ENCODE data around the gene KIF22.
"Not testable (repeated sequence)": the region's sequence is repeated elsewhere in the genome, so short reads cannot be mapped to it uniquely, and the experiment has no call there.

KIF22 gene

GRCh38 chr16:29765167-29766032, 25.2 kb upstream of the KIF22 start:
- no peak for DNase-seq (ENCODE audit: low read depth in 1 of 2, low spot score in 1 of 2)

DNA sequence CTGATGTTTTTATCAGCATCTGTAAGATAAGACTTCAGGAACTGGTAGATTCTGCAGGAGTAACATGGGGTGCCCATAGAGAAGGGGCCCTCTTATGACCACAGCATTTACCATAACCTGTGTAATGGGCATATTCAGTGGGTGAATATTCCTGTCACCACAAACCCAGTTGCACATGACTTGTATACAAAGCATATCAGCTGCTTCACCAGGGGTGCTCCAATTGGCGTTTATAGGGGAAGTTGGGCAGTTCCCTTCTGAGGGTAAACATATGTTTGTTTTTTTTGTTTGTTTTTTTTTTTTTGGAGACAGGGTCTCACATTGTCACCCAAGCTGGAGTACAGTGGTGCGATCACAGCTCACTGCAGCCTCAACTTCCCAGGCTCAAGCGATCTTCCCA, 24.0 kb upstream of the KIF22 start:
- DNase-seq (ENCODE audit: low read depth in 1 of 2, low spot score in 1 of 2): no peak

GRCh38 chr16:29767062-29767461, 23.5 kb upstream of the KIF22 start:
- no peak for DNase-seq (ENCODE audit: low read depth in 1 of 2, low spot score in 1 of 2)

DNA sequence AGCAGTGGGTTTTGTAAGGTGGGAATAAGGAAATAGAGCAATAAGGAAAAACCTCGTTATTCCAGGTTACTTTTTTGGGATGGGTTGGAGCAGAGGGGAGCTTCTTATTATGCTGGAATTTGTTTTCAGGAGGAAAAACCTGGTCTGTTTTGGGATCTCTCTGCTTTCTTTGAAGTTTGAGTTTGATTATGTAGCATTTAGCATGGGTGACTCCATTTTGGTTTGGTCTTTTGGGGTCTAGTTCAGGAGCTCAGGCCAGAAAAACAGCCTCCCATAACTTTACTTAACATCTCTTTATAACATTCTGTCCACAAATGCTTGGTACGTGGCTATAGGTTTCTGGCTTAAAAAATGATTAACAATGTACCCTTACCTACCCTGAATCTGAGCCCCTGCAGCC, 21.0 kb upstream of the KIF22 start:
- DNase-seq (ENCODE audit: low read depth in 1 of 2, low spot score in 1 of 2): no peak

- DNase-seq (ENCODE audit: low read depth in 1 of 2, low spot score in 1 of 2): no peak
Observed at GRCh38 chr16:29770250-29770929, 20.2 kb upstream of the KIF22 start.

- not testable (repeated sequence) for DNase-seq (ENCODE audit: low read depth in 1 of 2, low spot score in 1 of 2)
Observed at GRCh38 chr16:29772330-29772729, 18.2 kb upstream of the KIF22 start.

DNA sequence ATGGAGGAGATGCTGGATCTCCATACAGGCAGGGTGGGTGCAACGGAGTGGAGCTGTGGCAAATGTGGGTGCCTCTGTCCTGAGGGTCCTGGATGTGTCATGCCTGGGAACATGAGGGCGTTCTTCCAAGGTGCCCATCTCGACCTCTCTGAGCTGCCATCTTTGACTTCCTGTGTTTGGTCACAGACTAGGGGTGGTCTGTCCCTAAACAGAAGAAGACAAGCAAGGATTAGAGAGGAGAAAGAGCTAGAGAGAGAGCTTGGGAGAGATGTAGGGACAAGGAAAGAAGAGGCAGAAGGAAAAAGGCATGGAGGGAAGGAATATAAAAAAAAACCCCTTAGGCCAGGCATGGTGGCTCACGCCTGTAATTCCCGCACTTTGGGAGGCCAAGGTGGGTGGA, 15.8 kb upstream of the KIF22 start:
- DNase-seq (ENCODE audit: low read depth in 1 of 2, low spot score in 1 of 2): no peak

DNA sequence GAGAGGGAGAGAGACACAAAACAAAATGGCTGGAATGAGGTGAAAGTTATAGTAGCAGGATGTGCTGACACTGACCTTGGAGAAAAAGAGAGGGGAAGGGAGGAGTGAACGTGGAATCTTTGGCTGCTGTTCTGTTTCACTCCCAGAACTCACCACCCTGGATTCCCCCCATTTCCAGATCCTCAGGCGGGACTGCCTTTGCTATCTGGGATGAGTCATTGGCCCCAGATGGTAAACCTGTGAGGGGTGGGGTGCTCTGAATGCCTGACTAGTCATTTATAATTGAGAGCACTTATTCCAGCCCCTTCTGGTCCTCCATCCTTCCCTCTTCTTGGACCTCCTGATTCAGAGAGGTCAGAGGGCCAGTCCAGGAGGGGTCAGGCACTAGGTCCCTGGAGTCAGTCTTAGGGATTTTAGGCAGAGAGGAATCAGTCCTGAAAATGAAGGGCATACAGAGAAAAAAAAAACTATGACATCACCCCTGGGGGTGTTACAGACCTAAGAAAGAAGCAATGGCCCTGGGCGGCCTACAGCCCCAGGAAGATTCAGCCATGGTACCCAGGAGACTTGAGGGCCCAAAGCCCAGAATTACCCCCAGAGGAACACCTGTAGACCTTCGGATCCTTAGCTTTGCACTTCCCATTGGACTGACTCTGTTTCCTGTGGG, 14.7 kb upstream of the KIF22 start:
- DNase-seq (ENCODE audit: low read depth in 1 of 2, low spot score in 1 of 2): no peak

DNA sequence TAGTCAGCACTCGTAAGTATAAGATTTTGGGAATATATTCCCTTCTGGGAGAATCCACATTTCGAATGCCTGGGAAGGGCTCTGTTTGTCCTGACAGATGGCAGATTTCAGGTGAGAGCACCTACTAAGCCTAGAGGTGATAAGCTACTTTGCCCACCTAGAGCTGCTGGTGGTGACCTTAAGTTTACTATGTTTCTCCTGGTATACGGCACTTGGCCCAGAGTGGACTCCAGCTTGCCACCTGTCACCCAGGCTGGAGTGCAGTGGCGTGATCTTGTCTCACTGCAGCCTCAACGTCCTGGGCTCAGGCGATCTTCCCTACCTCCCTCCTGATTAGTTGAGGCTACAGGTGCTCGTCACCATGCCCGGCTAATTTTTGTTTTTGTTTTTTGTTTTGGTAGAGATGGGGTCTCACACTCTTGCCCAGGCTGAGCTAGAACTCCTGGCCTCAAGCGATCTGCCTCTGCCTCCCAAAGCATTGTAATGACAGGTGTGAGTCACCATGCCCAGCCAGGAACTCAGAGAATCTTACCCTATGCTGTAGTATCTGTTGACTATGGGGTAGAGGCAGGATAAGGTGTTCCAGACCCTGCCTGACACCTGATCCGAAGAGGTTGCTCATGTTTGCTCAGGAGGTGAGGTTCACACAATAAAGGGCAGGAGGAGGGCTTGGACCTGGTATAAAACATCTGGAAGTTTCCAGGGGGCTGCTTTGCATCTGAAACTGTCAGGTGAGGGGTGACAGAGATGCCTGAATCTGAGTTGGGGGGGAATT, 12.8 kb upstream of the KIF22 start, which contains the start of gene ZG16:
Gene ZG16, plus strand, starts transcription at position 681 of the 775 bp plus-strand sequence. CDS start 1,011 bp downstream, outside the sequence.
- no peak for DNase-seq (ENCODE audit: low read depth in 1 of 2, low spot score in 1 of 2)

- DNase-seq (ENCODE audit: low read depth in 1 of 2, low spot score in 1 of 2): no peak
Observed at GRCh38 chr16:29779474-29779873, 11.1 kb upstream of the KIF22 start.

DNA sequence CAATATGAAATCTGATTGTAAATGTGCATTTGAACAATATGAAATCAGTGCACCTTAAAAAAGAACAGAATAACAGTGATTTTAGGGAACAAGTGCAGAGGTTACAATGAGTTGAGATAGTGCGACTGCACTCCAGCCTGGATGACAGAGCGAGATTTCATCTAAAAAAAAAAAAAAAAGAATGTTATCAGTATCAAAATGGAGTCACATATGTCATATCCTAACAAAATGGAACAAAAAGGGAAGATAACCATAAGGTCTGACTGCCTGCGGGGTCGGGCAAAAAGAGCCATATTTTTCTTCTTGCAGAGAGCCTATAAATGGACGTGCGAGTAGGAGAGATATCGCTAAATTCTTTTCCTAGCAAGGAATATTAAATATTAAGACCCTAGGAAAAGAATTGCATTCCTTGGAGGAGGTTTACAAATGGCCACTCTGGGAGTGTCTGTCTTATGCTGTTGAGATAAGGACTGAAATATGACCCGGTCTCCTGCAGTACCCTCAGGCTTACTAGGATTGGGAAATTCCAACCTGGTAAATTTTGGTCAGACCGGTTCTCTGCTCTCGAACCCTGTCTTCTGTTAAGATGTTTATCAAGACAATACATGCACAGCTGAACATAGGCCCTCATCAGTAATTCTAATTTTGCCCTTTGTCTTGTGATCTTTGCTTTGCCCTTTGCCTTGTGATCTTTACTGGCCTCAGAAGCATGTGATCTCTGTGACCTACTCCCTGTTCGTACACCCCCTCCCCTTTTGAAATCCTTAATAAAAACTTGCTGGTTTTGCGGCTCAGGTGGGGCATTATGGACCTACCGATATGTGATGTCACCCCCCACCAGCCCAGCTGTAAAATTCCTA, 7.2 kb upstream of the KIF22 start:
- not testable (repeated sequence) for DNase-seq (ENCODE audit: low read depth in 1 of 2, low spot score in 1 of 2)

DNA sequence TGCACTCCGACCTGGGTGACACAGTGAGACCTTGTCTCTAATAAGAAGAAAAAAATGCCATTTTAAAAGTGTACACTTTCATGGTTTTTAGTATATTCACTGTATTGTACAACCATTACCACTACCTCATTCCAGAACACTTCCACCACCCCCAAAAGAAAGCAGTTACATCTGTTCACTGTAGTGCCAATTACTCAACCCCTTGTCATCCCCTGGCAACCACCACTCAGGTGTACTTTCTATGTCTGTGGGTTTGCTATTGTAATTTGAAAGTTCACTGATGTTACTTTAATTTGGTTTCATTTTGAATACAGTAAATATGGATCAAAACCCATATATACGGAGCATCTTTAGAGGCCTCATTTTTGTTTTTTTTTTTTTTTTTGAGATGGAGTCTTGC, 6.4 kb upstream of the KIF22 start:
- DNase-seq (ENCODE audit: low read depth in 1 of 2, low spot score in 1 of 2): peak in 1 of 2 donors; percentile 37

DNA sequence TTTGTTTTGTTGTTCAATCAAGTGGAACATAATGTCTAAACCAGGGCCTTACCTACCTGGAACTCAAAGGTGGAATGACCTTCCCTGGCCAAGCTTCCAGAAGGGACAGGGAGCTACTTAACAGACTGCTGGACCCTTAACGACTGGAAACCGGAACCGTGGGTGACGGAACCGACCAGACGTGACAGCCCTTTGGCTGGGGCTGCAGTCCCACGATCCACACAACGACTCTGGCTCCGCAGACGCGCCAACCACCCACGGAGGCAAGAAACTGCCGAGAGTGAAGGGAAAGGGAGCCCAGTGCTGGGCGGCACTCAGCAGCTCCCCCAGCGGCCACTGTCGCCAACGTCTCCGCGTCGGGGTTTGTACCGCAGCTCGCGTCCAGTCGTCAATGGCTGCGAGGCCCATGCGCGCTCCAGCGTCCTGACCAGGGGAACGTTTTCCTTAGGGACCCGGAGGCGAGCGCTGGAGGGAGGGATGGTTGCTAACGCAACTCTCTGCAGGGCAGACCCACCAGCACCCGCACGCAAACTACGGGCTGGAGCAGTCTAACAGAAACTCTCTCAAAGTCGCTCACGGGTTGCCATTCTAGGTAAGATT, 5.5 kb upstream of the KIF22 start:
- peak; percentile 50 to 54 for DNase-seq (ENCODE audit: low read depth in 1 of 2, low spot score in 1 of 2)

DNA sequence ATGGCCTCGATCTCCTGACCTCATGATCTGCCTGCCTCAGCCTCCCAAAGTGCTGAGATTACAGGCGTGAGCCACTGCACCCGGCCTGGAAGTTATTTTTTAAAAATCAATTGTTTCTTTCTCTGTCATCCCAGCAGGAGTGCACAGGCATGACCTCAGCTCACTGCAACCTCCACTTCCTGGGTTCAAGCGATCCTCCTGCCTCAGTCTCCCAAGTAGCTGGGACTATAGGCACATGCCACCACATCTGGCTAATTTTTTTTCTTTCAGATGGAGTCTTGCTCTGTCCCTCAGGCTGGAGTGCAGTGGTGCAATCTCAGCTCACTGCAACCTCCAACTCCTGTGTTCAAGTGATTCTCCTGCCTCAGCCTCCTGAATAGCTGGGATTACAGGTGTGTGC, 3.4 kb upstream of the KIF22 start:
- not testable (repeated sequence) for DNase-seq (ENCODE audit: low read depth in 1 of 2, low spot score in 1 of 2)

GRCh38 chr16:29789775-29790182, 772 bp upstream of the KIF22 start:
- no peak for DNase-seq (ENCODE audit: low read depth in 1 of 2, low spot score in 1 of 2)

GRCh38 chr16:29790949-29791844, 646 bp downstream of the KIF22 start:
- DNase-seq (ENCODE audit: low read depth in 1 of 2, low spot score in 1 of 2): no peak

- no peak for DNase-seq (ENCODE audit: low read depth in 1 of 2, low spot score in 1 of 2)
Observed at GRCh38 chr16:29791845-29792807, 1.6 kb downstream of the KIF22 start.

DNA sequence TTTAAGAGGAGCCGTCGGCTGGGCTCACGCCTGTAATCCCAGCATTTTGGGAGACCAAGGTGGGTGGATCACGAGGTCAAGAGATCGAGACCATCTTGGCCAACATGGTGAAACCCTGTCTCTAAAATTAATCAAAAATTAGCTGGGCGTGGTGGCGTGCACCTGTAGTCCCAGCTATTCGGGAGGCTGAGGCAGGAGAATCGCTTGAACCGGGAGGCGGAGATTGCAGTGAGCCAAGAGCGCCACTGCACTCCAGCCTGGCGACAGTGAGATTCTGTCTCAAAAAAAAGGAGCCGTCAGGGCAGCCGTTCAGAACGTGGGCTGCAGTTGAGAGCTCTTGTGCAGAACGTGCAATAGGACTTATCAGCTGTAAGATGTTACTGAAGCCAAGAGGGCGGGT, 2.6 kb downstream of the KIF22 start:
- DNase-seq (ENCODE audit: low read depth in 1 of 2, low spot score in 1 of 2): not testable (repeated sequence)

All from activated CD4-positive, alpha-beta T cell treated with anti-CD3 and anti-CD28 coated beads, Interleukin-2, amount 50 U/mL, for 24 hours (primary cell).